ENCODE measurements around the gene OR2V2.

Gene OR2V2

GRCh38 chr5:181198106-181198685 is 50.8 kb downstream of the OR2V2 start:
- no peak for TF ChIP-seq PPARA (CRISPR knock-in tag; IDR thresholded peaks at IDR 0.05; ENCODE audit: borderline replicate concordance)
- no peak for TF ChIP-seq PATZ1 (CRISPR knock-in tag; IDR thresholded peaks at IDR 0.05; ENCODE audit: borderline replicate concordance)
- no peak for TF ChIP-seq CSDC2 (CRISPR knock-in tag; IDR thresholded peaks at IDR 0.05)
- TF ChIP-seq ESRRG (CRISPR knock-in tag; IDR thresholded peaks at IDR 0.05), result no peak
- no peak for TF ChIP-seq GLIS3 (CRISPR knock-in tag; IDR thresholded peaks at IDR 0.05)
- no peak for TF ChIP-seq TCF4 (CRISPR knock-in tag; IDR thresholded peaks at IDR 0.05; ENCODE audit: borderline replicate concordance)
- no peak for TF ChIP-seq CREB5 (CRISPR knock-in tag; IDR thresholded peaks at IDR 0.05; ENCODE audit: low read depth)

DNA sequence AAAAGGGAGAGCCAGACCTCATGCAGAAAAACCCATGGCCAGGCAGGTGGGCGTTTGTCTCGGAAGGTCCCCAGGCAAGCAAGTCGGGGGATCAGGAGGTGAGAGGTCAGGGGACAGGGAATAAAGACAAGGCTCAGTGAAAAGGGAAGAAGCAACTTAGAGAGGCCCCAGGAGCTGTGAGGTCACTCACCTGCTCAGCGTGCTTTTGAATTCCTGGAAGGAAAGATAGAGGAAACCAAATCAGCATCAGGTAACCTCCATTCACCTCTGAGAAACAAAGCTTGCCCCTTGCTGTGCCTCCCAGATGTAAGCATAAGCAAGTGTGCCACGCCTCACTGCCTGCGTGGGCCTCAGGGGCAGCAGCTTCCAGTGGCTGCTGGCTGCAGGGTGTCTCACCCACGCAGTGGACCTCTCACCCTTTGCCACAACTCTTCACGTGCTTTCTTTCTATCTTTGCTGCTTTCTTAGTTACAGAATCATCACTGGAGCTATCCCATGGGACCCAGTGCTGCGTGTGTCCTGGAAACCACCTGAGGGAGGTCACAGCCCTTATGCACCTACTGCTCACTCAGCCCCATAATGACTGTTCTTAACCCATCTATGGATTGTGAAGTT is 51.6 kb downstream of the OR2V2 start:
- no peak for ATAC-seq

More at GRCh38 chr5:181198106-181198685, 50.8 kb downstream of the OR2V2 start:
- ATAC-seq, result no peak

DNA sequence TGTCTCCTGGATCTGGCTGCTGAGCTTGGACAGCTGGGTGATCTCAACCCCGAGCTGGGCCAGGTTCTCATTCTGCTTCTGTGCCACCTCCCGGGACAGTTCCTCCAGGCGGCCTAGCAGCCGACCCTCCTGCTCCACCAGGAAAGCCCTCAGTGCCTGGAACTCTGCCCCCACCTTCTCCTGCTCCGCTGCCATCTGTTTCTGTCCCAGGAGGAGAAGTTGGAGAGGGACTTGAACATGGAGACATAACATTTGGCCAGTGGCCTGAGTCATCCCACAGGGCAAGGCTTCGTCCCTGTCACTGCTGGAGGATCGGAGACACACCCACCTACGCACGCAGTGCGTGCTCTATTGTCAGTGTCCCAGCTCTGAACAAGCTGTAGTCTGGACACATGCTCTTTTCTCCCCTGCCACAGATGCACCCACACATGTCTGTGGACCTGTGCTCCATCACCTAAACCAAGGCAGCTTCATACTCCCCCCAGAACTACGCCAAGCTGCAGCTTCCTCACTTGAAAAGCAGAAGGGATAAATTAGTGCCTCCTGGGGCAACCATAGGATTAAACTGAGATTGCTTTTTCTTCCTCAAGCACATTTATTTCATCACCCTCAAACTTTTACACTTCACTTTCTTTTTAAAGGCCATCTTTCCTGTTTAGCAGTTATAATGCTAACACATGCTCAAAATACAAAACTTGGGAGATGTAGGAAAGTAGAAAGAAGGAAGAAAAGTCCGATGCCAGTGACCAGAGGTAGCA is 52.7 kb downstream of the OR2V2 start:
- TF ChIP-seq, protein P1, sequence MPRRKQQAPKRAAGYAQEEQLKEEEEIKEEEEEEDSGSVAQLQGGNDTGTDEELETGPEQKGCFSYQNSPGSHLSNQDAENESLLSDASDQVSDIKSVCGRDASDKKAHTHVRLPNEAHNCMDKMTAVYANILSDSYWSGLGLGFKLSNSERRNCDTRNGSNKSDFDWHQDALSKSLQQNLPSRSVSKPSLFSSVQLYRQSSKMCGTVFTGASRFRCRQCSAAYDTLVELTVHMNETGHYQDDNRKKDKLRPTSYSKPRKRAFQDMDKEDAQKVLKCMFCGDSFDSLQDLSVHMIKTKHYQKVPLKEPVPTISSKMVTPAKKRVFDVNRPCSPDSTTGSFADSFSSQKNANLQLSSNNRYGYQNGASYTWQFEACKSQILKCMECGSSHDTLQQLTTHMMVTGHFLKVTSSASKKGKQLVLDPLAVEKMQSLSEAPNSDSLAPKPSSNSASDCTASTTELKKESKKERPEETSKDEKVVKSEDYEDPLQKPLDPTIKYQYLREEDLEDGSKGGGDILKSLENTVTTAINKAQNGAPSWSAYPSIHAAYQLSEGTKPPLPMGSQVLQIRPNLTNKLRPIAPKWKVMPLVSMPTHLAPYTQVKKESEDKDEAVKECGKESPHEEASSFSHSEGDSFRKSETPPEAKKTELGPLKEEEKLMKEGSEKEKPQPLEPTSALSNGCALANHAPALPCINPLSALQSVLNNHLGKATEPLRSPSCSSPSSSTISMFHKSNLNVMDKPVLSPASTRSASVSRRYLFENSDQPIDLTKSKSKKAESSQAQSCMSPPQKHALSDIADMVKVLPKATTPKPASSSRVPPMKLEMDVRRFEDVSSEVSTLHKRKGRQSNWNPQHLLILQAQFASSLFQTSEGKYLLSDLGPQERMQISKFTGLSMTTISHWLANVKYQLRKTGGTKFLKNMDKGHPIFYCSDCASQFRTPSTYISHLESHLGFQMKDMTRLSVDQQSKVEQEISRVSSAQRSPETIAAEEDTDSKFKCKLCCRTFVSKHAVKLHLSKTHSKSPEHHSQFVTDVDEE (CRISPR knock-in tag; IDR thresholded peaks at IDR 0.05), result no peak
- TF ChIP-seq ZC3H10 (CRISPR knock-in tag; IDR thresholded peaks at IDR 0.05) (no peak), GLIS3 (CRISPR knock-in tag; IDR thresholded peaks at IDR 0.05) (no peak), SNAI2 (CRISPR knock-in tag; IDR thresholded peaks at IDR 0.05) (no peak)
- no peak for ATAC-seq

More for the DNA sequence above, 51.6 kb downstream of the OR2V2 start:
- TF ChIP-seq PATZ1 (CRISPR knock-in tag; IDR thresholded peaks at IDR 0.05; ENCODE audit: borderline replicate concordance) (no peak), BACH2 (CRISPR knock-in tag; IDR thresholded peaks at IDR 0.05; ENCODE audit: borderline replicate concordance) (no peak), TCF4 (CRISPR knock-in tag; IDR thresholded peaks at IDR 0.05; ENCODE audit: borderline replicate concordance) (no peak), ESRRG (CRISPR knock-in tag; IDR thresholded peaks at IDR 0.05) (no peak), ZFP3 (CRISPR knock-in tag; IDR thresholded peaks at IDR 0.05) (no peak), ISL1 (CRISPR knock-in tag; IDR thresholded peaks at IDR 0.05) (no peak), GLIS3 (CRISPR knock-in tag; IDR thresholded peaks at IDR 0.05) (no peak), ZFP30 (CRISPR knock-in tag; IDR thresholded peaks at IDR 0.05) (no peak), SNAI2 (CRISPR knock-in tag; IDR thresholded peaks at IDR 0.05) (no peak), ZNF8 (CRISPR knock-in tag; IDR thresholded peaks at IDR 0.05) (no peak), TOX (CRISPR knock-in tag; IDR thresholded peaks at IDR 0.05; ENCODE audit: borderline replicate concordance) (no peak)
- TF ChIP-seq, protein P2, sequence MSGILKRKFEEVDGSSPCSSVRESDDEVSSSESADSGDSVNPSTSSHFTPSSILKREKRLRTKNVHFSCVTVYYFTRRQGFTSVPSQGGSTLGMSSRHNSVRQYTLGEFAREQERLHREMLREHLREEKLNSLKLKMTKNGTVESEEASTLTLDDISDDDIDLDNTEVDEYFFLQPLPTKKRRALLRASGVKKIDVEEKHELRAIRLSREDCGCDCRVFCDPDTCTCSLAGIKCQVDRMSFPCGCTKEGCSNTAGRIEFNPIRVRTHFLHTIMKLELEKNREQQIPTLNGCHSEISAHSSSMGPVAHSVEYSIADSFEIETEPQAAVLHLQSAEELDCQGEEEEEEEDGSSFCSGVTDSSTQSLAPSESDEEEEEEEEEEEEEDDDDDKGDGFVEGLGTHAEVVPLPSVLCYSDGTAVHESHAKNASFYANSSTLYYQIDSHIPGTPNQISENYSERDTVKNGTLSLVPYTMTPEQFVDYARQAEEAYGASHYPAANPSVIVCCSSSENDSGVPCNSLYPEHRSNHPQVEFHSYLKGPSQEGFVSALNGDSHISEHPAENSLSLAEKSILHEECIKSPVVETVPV (CRISPR knock-in tag; IDR thresholded peaks at IDR 0.05), result no peak
